ENCODE data around the gene CEP170B. TPM values are rescaled to one million over a fixed set of nuclear protein-coding genes. Genes with fewer than 3 reads are reported as not detected.

CEP170B gene
- total RNA-seq, 1 donor from 2014 or later: 30.3 TPM

- H3K36me3 ChIP-seq: no peaks in the 10 kb centered on the region
- ATAC-seq (no peak), DNase-seq (no peak)
- H3K4me3 ChIP-seq: no peak overlapping the region
- H3K27ac ChIP-seq: no peak overlapping the region
- intact Hi-C loops (cut with DNase I): loop anchor here (10.0 kb wide), 1 partner anchor 147 kb away; no protein-coding TSS in a partner anchor
- H3K27me3 ChIP-seq: no peaks in the 10 kb centered on the region
- H3K9me3 ChIP-seq: no peaks in the 10 kb centered on the region
- TF ChIP-seq CTCF (IDR thresholded peaks at IDR 0.05): no peak
- no peaks in the 10 kb centered on the region for H3K4me1 ChIP-seq
These were observed 32.5 kb downstream of the CEP170B start for GRCh38 chr14:104897330-104898194.

GRCh38 chr14:104898195-104898558 lies 33.1 kb downstream of the CEP170B start:
- ATAC-seq (no peak), DNase-seq (no peak)
- no peak for TF ChIP-seq CTCF (IDR thresholded peaks at IDR 0.05)
- intact Hi-C loops (cut with DNase I): loop anchor here (10.0 kb wide), 1 partner anchor 147 kb away; no protein-coding TSS in a partner anchor
- Histone ChIP-seq H3K9me3 (no peaks in the 10 kb centered on the region), H3K27ac (no peak overlapping the region), H3K4me1 (no peaks in the 10 kb centered on the region), H3K27me3 (no peaks in the 10 kb centered on the region), H3K36me3 (no peaks in the 10 kb centered on the region), H3K4me3 (no peak overlapping the region)

GRCh38 chr14:104898870-104899510 lies 33.9 kb downstream of the CEP170B start:
- H3K9me3 ChIP-seq: no peaks in the 10 kb centered on the region
- H3K27me3 ChIP-seq: peaks cover 4% of the 10 kb centered on the region
- no peaks in the 10 kb centered on the region for H3K4me1 ChIP-seq
- no peaks in the 10 kb centered on the region for H3K36me3 ChIP-seq
- intact Hi-C loops (cut with DNase I): loop anchor here (10.0 kb wide), 1 partner anchor 146 kb away; no protein-coding TSS in a partner anchor
- DNase-seq: no peak
- H3K4me3 ChIP-seq: no peak overlapping the region
- no peak for ATAC-seq
- H3K27ac ChIP-seq: no peak overlapping the region
- TF ChIP-seq CTCF (IDR thresholded peaks at IDR 0.05): no peak

- peaks cover 5% of the 10 kb centered on the region for H3K27me3 ChIP-seq
- DNase-seq: no peak
- TF ChIP-seq CTCF (IDR thresholded peaks at IDR 0.05): no peak
- no peak for ATAC-seq
- no peak overlapping the region for H3K4me3 ChIP-seq
- H3K27ac ChIP-seq: no peak overlapping the region
- H3K9me3 ChIP-seq: no peaks in the 10 kb centered on the region
- no peaks in the 10 kb centered on the region for H3K36me3 ChIP-seq
- H3K4me1 ChIP-seq: no peaks in the 10 kb centered on the region
- intact Hi-C loops (cut with DNase I): loop anchor here (10.0 kb wide), 1 partner anchor 145 kb away; no protein-coding TSS in a partner anchor
These were observed 34.7 kb downstream of the CEP170B start for GRCh38 chr14:104899781-104900180.

- intact Hi-C loops (cut with DNase I): no loop called here
- Histone ChIP-seq H3K9me3 (no peaks in the 10 kb centered on the region), H3K4me1 (no peaks in the 10 kb centered on the region), H3K27me3 (peaks cover 5% of the 10 kb centered on the region), H3K4me3 (no peak overlapping the region), H3K27ac (no peak overlapping the region), H3K36me3 (no peaks in the 10 kb centered on the region)
- TF ChIP-seq CTCF (IDR thresholded peaks at IDR 0.05): no peak
- no peak for DNase-seq
- ATAC-seq: no peak
These were observed 35.8 kb downstream of the CEP170B start for GRCh38 chr14:104900639-104901512.

All from upper lobe of right lung (tissue), 1 donor.